ENCODE data around the gene GLYAT. TPM values are rescaled to one million over a fixed set of nuclear protein-coding genes. Genes with fewer than 3 reads are reported as not detected.
"Not testable (repeated sequence)": the region's sequence is repeated elsewhere in the genome, so short reads cannot be mapped to it uniquely, and the experiment has no call there.

The GLYAT gene
- polyA plus RNA-seq, 10 donors: not detected

- no peak for DNase-seq
Observed at GRCh38 chr11:58744988-58745704, 13.4 kb upstream of the GLYAT start.

GRCh38 chr11:58742981-58743880, 11.5 kb upstream of the GLYAT start:
- DNase-seq: no peak

- DNase-seq: no peak
Observed at GRCh38 chr11:58742140-58742539, 10.4 kb upstream of the GLYAT start.

GRCh38 chr11:58741127-58741526, 9.4 kb upstream of the GLYAT start:
- DNase-seq: no peak

GRCh38 chr11:58740447-58740846, 8.7 kb upstream of the GLYAT start:
- no peak for DNase-seq

- DNase-seq: no peak
Observed at GRCh38 chr11:58739725-58740430, 8.1 kb upstream of the GLYAT start.

- DNase-seq: no peak
Observed at GRCh38 chr11:58734681-58735490, 3.1 kb upstream of the GLYAT start.

GRCh38 chr11:58730507-58731089, 1.1 kb downstream of the GLYAT start:
- no peak for DNase-seq

- no peak for DNase-seq
Observed at GRCh38 chr11:58727415-58727797, 4.3 kb downstream of the GLYAT start.

- DNase-seq: no peak
Observed at GRCh38 chr11:58726737-58727414, 4.9 kb downstream of the GLYAT start.

- no peak for DNase-seq
Observed at GRCh38 chr11:58719406-58720117, 12.2 kb downstream of the GLYAT start.

GRCh38 chr11:58712531-58712930, 19.2 kb downstream of the GLYAT start:
- DNase-seq: no peak

GRCh38 chr11:58711832-58712231, 19.9 kb downstream of the GLYAT start:
- DNase-seq: no peak

GRCh38 chr11:58707767-58708166, 24.0 kb downstream of the GLYAT start:
- no peak for DNase-seq

GRCh38 chr11:58696825-58697224, 34.9 kb downstream of the GLYAT start:
- DNase-seq: not testable (repeated sequence)

- DNase-seq: no peak
Observed at GRCh38 chr11:58693026-58693425, 38.7 kb downstream of the GLYAT start.

- no peak for DNase-seq
Observed at GRCh38 chr11:58691675-58692074, 40.1 kb downstream of the GLYAT start.

- DNase-seq: no peak
Observed at GRCh38 chr11:58688789-58689503, 42.8 kb downstream of the GLYAT start.

Data from muscle of back (tissue), 11 donors.